H1 (cell line): Measurements from ENCODE around the gene CRYBB2. TPM values are rescaled to one million over a fixed set of nuclear protein-coding genes. Genes with fewer than 3 reads are reported as not detected.

ENCODE experiments used
- BACH1 ChIP-seq: IDR thresholded peaks from 2 replicates; pipeline ENCODE4 v1.6.1; 2012; ENCODE audit warnings: low read length, improper control_type of control experiment
- BRCA1 ChIP-seq: IDR thresholded peaks from 2 replicates; pipeline ENCODE4 v1.6.1; 2012; ENCODE audit warnings: low read depth, low read length, improper control_type of control experiment
- CBX5 ChIP-seq: fragments of 300-800, 300-1000 bp; sonication (generic); IDR thresholded peaks from 2 replicates; pipeline ENCODE4 v1.7.1; 2016; ENCODE audit warnings: antibody characterized with exemption, low read length, low read depth
- EP300 ChIP-seq, 2 experiments: IDR thresholded peaks; 1 replicate in 1 of 2; 2 replicates in 1 of 2; pipeline ENCODE4 v1.6.1; 2011 to 2012; ENCODE audit warnings: low read depth in 2 of 2, low read length in 2 of 2, mild to moderate bottlenecking in 2 of 2, borderline replicate concordance in 1 of 2, inconsistent platforms in 1 of 2, moderate library complexity in 1 of 2
- HDAC6 ChIP-seq: IDR thresholded peaks from one replicate; pipeline ENCODE4 v1.7.1; 2012; ENCODE audit warnings: low read depth, mild to moderate bottlenecking, inconsistent platforms, low read length, moderate library complexity
- KDM4A ChIP-seq: IDR thresholded peaks from one replicate; pipeline ENCODE4 v1.7.1; 2012; ENCODE audit warnings: low read depth, mild to moderate bottlenecking, moderate library complexity, low read length, inconsistent platforms; ENCODE audit not compliant: severe bottlenecking
- POLR2AphosphoS5 ChIP-seq: IDR thresholded peaks from 2 replicates; pipeline ENCODE4 v1.6.1; 2011; ENCODE audit warnings: low read depth, low read length
- SIN3A ChIP-seq, 2 experiments: IDR thresholded peaks in 1 of 2; conservative IDR thresholded peaks in 1 of 2; 2 replicates each; pipeline ENCODE4 v1.6.1; 2011 to 2012; ENCODE audit warnings: low read length in 2 of 2, improper control_type of control experiment in 1 of 2, low read depth in 1 of 2, mild to moderate bottlenecking in 1 of 2
- TCF12 ChIP-seq: IDR thresholded peaks from 2 replicates; pipeline ENCODE4 v1.6.1; 2011; ENCODE audit warnings: low read depth, mild to moderate bottlenecking, low read length
- YY1 ChIP-seq: IDR thresholded peaks from 2 replicates; pipeline ENCODE4 v1.6.1; 2011; ENCODE audit warnings: low read depth, mild to moderate bottlenecking, low read length
- polyA plus RNA-seq, 7 experiments: library from polyadenylated mRNA; depleted of rRNA in 3 of 7; stranded (reverse) in 5 of 7; unstranded in 2 of 7; fragments of >200 nt in 5 of 7; fragments of 200-250 nt in 2 of 7; gene quantifications; 1 replicate in 5 of 7; 2 replicates in 1 of 7; 4 replicates in 1 of 7; pipeline versions ENCODE4 v1.2.1 to v1.2.3, GENCODE V29; 2011 to 2013; ENCODE audit warnings: missing spikeins in 2 of 7, mixed read lengths in 2 of 7
- total RNA-seq: library from RNA; stranded (reverse); fragmentation: NEBNext Ultra II Directional; extraction: Animal tissue kit (Norgen Biotek cat#: 25700); gene quantifications from 2 replicates; pipeline ENCODE4 v1.2.1, GENCODE V29; 2021
- TF ChIP-seq, protein P1 (sequence below): fragments of 300-600 bp; sonication (generic); IDR thresholded peaks from 2 replicates; pipeline ENCODE4 v1.7.1; 2012; ENCODE audit warnings: low read length, moderate library complexity, mild to moderate bottlenecking, inconsistent platforms; ENCODE audit not compliant: insufficient replicate concordance

CRYBB2 gene
- total and polyA plus RNA-seq, 2 of the 8 experiments (the other 6 are each of a cell fraction or from before 2014, with no cell fraction given) = 0.12 TPM; not detected in 1

DNA sequence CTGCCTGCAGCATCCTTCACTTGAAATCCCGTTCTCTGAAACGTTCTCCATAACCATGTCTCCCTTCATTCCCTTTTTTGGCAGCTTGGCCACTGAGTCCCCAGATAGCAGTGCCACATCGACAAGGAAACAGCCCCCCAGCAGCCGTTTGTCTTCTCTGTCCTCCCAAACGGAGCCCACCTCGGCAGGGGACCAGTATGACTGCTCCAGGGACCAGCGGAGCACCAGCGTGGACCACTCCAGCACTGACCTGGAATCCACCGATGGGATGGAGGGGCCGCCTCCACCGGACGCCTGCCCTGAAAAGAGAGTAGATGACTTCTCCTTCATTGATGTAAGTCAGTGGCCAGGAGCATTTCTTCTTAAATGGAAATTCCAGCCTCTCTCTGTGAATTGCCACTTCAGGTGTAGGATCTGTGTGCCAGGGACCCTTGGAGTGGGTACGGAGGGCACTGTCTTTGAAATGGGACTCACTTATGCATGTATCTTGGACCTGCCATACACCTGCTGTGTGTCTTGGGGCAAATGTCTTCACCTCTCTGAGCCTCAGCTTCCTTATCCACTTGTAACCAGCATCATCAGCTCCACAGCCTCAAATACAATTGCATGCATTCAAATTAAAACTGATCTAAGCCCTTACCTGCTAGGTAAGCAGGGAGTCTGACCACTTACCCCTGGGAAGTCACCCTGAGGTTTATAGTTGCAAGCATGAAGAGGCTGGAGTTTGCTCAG lies 45.1 kb upstream of the CRYBB2 start (continued):
- TF ChIP-seq, protein P1, sequence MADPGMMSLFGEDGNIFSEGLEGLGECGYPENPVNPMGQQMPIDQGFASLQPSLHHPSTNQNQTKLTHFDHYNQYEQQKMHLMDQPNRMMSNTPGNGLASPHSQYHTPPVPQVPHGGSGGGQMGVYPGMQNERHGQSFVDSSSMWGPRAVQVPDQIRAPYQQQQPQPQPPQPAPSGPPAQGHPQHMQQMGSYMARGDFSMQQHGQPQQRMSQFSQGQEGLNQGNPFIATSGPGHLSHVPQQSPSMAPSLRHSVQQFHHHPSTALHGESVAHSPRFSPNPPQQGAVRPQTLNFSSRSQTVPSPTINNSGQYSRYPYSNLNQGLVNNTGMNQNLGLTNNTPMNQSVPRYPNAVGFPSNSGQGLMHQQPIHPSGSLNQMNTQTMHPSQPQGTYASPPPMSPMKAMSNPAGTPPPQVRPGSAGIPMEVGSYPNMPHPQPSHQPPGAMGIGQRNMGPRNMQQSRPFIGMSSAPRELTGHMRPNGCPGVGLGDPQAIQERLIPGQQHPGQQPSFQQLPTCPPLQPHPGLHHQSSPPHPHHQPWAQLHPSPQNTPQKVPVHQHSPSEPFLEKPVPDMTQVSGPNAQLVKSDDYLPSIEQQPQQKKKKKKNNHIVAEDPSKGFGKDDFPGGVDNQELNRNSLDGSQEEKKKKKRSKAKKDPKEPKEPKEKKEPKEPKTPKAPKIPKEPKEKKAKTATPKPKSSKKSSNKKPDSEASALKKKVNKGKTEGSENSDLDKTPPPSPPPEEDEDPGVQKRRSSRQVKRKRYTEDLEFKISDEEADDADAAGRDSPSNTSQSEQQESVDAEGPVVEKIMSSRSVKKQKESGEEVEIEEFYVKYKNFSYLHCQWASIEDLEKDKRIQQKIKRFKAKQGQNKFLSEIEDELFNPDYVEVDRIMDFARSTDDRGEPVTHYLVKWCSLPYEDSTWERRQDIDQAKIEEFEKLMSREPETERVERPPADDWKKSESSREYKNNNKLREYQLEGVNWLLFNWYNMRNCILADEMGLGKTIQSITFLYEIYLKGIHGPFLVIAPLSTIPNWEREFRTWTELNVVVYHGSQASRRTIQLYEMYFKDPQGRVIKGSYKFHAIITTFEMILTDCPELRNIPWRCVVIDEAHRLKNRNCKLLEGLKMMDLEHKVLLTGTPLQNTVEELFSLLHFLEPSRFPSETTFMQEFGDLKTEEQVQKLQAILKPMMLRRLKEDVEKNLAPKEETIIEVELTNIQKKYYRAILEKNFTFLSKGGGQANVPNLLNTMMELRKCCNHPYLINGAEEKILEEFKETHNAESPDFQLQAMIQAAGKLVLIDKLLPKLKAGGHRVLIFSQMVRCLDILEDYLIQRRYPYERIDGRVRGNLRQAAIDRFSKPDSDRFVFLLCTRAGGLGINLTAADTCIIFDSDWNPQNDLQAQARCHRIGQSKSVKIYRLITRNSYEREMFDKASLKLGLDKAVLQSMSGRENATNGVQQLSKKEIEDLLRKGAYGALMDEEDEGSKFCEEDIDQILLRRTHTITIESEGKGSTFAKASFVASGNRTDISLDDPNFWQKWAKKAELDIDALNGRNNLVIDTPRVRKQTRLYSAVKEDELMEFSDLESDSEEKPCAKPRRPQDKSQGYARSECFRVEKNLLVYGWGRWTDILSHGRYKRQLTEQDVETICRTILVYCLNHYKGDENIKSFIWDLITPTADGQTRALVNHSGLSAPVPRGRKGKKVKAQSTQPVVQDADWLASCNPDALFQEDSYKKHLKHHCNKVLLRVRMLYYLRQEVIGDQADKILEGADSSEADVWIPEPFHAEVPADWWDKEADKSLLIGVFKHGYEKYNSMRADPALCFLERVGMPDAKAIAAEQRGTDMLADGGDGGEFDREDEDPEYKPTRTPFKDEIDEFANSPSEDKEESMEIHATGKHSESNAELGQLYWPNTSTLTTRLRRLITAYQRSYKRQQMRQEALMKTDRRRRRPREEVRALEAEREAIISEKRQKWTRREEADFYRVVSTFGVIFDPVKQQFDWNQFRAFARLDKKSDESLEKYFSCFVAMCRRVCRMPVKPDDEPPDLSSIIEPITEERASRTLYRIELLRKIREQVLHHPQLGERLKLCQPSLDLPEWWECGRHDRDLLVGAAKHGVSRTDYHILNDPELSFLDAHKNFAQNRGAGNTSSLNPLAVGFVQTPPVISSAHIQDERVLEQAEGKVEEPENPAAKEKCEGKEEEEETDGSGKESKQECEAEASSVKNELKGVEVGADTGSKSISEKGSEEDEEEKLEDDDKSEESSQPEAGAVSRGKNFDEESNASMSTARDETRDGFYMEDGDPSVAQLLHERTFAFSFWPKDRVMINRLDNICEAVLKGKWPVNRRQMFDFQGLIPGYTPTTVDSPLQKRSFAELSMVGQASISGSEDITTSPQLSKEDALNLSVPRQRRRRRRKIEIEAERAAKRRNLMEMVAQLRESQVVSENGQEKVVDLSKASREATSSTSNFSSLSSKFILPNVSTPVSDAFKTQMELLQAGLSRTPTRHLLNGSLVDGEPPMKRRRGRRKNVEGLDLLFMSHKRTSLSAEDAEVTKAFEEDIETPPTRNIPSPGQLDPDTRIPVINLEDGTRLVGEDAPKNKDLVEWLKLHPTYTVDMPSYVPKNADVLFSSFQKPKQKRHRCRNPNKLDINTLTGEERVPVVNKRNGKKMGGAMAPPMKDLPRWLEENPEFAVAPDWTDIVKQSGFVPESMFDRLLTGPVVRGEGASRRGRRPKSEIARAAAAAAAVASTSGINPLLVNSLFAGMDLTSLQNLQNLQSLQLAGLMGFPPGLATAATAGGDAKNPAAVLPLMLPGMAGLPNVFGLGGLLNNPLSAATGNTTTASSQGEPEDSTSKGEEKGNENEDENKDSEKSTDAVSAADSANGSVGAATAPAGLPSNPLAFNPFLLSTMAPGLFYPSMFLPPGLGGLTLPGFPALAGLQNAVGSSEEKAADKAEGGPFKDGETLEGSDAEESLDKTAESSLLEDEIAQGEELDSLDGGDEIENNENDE = no peak
- TF ChIP-seq KDM4A (no peak), BRCA1 (no peak), YY1 (no peak), CBX5 (no peak), EP300 (IDR thresholded peaks at IDR 0.05; ENCODE audit: borderline replicate concordance in 1 of 2, low read depth in 2 of 2, low read length in 2 of 2) (no peak), POLR2AphosphoS5 (no peak), TCF12 (no peak), SIN3A (conservative IDR thresholded peaks at IDR 0.05 in 1 of 2, IDR thresholded peaks at IDR 0.05 in 1 of 2; ENCODE audit: low read depth in 1 of 2, low read length in 2 of 2) (no peak), HDAC6 (no peak), BACH1 (no peak)
